Astrocyte (in vitro differentiated cells and primary cell): ENCODE data around the gene PLD6.
"Not testable (repeated sequence)": the region's sequence is repeated elsewhere in the genome, so short reads cannot be mapped to it uniquely, and the experiment has no call there.

ENCODE experiments used
- CTCF ChIP-seq: IDR thresholded peaks from 2 replicates; pipeline ENCODE4 v1.5.1; 2011; ENCODE audit warnings: low read depth, mild to moderate bottlenecking, inconsistent platforms, low read length, moderate library complexity; ENCODE audit not compliant: insufficient read depth
- EZH2 ChIP-seq: IDR thresholded peaks from 2 replicates; pipeline ENCODE4 v1.6.1; 2012; ENCODE audit warnings: mild to moderate bottlenecking, low read length, inconsistent platforms; ENCODE audit not compliant: insufficient read depth

GRCh38 chr17:17255689-17256088 lies 49.6 kb upstream of the PLD6 start:
- TF ChIP-seq CTCF, EZH2: not testable (repeated sequence)
